Daoy (cell line): ENCODE measurements around the gene REN. TPM values are rescaled to one million over a fixed set of nuclear protein-coding genes. Genes with fewer than 3 reads are reported as not detected.

Experiments
- DNase-seq: peaks from one replicate; pipeline ENCODE4 v3.0.0-alpha.2; 2015; ENCODE audit warnings: low read depth
- total RNA-seq: library from RNA; depleted of rRNA; stranded (reverse); fragments of >200 nt; shearing (Covaris generic); gene quantifications from 2 replicates; pipeline ENCODE4 v1.2.3, GENCODE V29; 2014; rRNA removed

The REN gene
- total RNA-seq, 1 experiment from 2014 or later: not detected

DNA sequence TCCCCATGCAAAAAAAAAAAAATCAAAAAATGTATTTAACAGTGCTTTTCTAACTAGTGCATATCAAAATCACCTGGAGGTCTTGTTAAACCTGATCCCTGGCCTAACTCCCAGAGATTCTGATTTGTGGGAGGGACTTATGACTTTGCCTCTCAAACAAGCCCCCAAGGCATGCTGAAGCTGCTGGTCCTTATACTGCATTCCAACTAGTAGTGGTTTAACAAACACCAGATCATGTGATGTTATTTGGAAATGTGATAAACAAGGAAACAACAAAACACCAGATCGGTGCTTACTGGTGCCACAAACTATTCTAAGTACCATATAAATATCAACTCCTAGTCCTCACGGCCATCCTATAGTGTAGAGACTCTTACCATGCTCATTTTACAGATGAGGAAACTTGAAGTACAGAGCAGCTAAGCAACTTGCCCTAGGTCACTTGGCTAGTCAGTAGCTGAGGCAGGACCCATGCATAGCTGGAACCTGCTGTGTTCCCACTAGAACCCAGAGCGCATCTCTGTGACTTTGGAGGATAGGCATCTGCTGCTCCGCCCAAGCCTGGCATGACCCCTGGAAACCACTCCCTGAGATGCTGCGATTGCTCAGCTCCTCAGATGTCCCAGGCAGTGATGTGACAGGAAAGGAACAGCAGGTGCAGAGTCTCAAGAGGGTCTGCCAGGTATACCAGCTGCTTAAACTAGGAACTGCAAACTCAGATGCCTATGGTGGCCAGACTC is 55.1 kb downstream of the REN start:
- DNase-seq: no peak

DNA sequence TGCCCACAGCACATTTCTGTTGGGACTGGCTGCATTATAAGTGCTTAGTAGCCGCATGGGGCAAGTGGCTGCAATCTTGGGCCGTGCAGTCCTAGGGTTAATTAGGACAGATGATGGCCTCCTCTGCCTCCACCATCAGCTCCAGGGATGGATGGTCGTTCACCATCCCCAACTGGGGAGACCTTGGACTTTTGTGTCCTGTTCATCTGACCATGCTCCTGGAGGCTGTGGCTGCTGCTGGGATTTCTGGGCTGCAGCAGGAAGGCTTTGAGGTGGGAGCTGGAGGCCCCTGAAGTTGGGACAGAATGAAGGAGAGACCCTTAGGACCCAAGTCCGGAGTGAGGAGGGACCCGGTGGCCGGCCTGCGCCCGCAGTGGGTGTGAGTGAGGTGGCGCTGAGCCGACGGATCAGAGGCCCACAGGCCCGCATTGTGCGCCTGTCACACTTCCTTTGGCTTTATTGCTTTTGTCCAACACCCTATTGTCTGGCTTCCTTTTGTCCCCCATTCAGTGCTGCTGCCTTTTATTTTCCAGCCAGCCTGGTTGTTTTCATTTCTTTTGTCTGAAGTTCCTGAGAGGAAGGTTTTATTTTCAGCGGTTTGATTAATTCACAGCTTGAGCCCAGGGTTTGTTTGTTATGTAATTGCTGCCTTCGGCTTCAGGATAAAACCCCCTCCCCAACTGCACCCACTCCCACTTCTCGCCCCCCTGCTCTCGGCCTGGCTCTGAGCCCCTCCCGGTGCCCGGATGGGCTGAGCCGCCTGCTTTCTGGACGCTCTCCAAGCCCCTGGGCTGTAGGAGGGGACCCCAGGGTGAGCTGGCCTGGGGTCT is 57.6 kb downstream of the REN start:
- DNase-seq: no peak

DNA sequence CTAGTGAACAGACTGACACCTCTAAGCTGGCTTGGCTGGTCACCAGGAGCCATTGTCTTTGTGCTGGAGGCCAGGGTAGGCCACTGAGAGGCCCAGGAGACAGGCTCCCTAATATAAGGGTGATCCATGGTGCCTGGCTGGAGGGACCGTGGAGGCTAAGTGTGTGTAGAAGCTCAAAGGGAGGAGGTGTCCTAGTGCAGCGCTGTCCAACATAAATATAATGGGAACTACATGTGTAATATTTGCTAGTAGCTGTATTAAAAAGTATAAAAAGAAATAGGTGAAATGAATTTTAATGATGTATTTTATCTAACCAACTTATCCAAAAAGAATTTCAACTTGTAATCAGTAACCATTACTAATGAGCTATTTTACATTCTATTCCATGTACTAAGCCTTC is 58.2 kb downstream of the REN start:
- no peak for DNase-seq

DNA sequence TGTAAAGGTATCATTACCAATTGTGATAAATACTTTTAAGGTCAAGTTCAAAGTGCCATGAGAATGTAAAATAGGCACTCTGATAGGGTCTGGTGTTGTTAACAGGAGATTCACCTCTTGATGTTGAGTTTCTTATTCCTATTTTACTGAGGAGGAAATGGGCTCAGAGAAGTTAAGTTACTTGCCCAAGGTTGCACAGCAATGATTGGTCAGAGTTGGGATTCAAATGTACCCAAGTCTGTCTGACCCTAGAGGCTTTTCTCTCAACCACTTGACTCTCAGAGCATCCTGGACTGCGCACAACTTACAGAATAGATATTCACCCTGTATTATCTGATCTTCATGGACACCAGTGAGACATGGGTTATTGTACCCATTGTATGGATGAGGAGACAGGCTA is 59.3 kb downstream of the REN start:
- no peak for DNase-seq

DNA sequence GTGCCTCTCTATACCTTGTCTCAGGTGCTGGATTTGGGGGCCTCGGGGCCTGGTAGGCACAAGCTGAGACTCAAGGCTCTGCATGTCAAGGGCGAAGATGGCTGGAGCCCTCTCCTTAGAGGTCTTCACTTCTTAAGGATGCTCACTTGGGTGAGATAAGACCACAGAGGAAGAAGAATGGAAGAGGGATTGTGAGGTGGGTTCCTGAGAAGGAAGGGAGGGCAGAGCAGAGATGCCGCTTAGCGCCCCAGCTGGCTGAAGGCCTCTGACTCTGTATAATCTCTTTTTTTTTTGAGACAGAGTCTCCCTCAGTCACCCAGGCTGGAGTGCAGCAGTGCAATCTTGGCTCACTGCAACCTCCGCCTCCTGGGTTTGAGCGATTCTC is 61.0 kb downstream of the REN start:
- no peak for DNase-seq

Other genes starting within 250 kb of the REN start
- 4.2 and 6.1 TPM in 2 replicates for gene SOX13, start 93.2 kb downstream of the REN start, total RNA-seq
- 9.2 and 10.5 TPM in 2 replicates for gene ETNK2, start 14.3 kb downstream of the REN start, total RNA-seq
- gene KISS1, start 30.2 kb upstream of the REN start, total RNA-seq: 0.86 TPM in 1 of 2 replicates, not detected in the other
- not detected in 2 replicates for gene GOLT1A, start 47.7 kb upstream of the REN start, total RNA-seq
- 0.29 and 0.83 TPM in 2 replicates for gene PLEKHA6, start 193.6 kb upstream of the REN start, total RNA-seq
- 22.5 and 30.7 TPM in 2 replicates for gene PPP1R15B, start 245.5 kb upstream of the REN start, total RNA-seq